Measurements from ENCODE around the gene LRRC74A. TPM values are rescaled to one million over a fixed set of nuclear protein-coding genes. Genes with fewer than 3 reads are reported as not detected.
A peak's percentile ranks its signal among the peaks of the same experiment; 100 is the strongest.

The LRRC74A gene
- total and polyA plus RNA-seq, 10 of the 15 experiments (the other 5 are each of a cell fraction or from before 2014, with no cell fraction given): not detected

DNA sequence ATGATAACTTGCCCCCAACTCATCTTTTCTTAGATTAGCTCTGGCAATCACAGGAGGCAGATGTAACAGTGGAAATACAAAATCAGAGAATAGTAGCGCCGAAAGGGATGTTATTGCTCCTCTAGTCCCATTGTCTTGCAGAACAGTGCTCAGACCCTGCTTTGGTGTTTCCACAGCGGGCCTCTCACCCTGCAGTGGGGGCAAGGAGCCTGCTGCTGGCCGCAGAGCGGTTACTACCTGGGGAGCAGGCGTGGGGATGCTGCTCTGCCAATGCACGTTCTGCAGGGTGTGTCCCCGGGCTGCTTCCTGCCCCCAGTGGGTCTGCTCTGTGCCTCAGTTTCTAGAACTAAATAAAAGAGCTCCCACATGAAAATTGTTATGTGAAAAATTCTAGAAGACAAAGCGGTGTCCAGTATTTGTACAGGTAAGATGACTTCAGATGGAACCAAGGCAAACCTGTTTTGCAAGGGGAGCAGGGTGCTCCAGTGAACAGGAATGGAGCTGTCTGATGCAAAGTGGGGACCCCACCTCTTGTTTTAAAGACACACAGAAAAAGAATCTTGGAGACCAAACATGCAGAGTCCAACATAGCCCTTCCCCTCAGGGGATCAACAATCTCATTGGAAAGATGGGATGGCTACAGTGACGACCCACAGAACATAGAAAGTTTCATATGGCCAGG lies 35.5 kb downstream of the LRRC74A start:
- H4K20me1 ChIP-seq (ENCODE audit: control insufficient read depth, insufficient read depth): no peaks in the 10 kb centered on the region
- no peak overlapping the region for H3K4me2 ChIP-seq (ENCODE audit: control insufficient read depth, insufficient read depth)
- no TSS peak for BruUV-seq (replicated peaks)
- intact Hi-C loops (cut with micrococcal nuclease; ENCODE audit: unreplicated experiment): no loop called here
- no peaks in the 10 kb centered on the region for H3K79me2 ChIP-seq (ENCODE audit: control insufficient read depth, insufficient read depth, low read length)
- H3K4me1 ChIP-seq (ENCODE audit: control insufficient read depth, insufficient read depth, low read length): peaks cover 16% of the 10 kb centered on the region
- SMC1A ChIA-PET (ENCODE audit: uncharacterized antibody, unreplicated experiment): no interaction called here
- WGBS (ENCODE audit: insufficient coverage, insufficient replicate concordance, low lambda C conversion rate, missing lambda C conversion rate): 66% methylated on average over 10 of the region's 10 CpGs
- no peak overlapping the region for H3K9ac ChIP-seq (ENCODE audit: control insufficient read depth, insufficient read depth, low read length)
- no peak overlapping the region for H3K27ac ChIP-seq (ENCODE audit: control insufficient read depth, insufficient read depth)
- H3K9me3 ChIP-seq (replicated peaks; ENCODE audit: control insufficient read depth, insufficient read depth, low read length): no peaks in the 10 kb centered on the region
- no peak for FAIRE-seq
- no peaks in the 10 kb centered on the region for H3K27me3 ChIP-seq (replicated peaks in 1 of 2; ENCODE audit: control insufficient read depth in 2 of 2, insufficient read depth in 2 of 2, low read length in 1 of 2)
- TF ChIP-seq NFYB (IDR thresholded peaks at IDR 0.05; ENCODE audit: insufficient read depth, low read depth, low read length) (no peak), SRF (IDR thresholded peaks at IDR 0.05; ENCODE audit: low read depth in 2 of 2, low read length in 2 of 2) (no peak), ASH2L (IDR thresholded peaks at IDR 0.05; ENCODE audit: borderline replicate concordance, low read depth) (no peak)
- POLR2A ChIA-PET: interaction anchor here (1.2 kb wide), 1 partner anchor 209 kb away, joined by 4 read pairs; no protein-coding TSS in a partner anchor
- no peak for ATAC-seq
- CTCF ChIA-PET: interaction anchor here (0.6 kb wide), 1 partner anchor 638 kb away, joined by 3 read pairs; no protein-coding TSS in a partner anchor
- in situ Hi-C loops (cut with MboI): no loop called here
- no peak overlapping the region for H2AFZ ChIP-seq (ENCODE audit: control insufficient read depth, low read depth, low read length)
- no peak for DNase-seq (ENCODE audit: low read depth, low spot score)
- no peak overlapping the region for H3K4me3 ChIP-seq
- RAD21 ChIA-PET (ENCODE audit: unreplicated experiment): no interaction called here
- H3K36me3 ChIP-seq (ENCODE audit: control insufficient read depth in 2 of 2, insufficient read depth in 2 of 2, low read length in 1 of 2): no peaks in the 10 kb centered on the region

- ChIA-PET RAD21 (ENCODE audit: unreplicated experiment) (no interaction called here), SMC1A (ENCODE audit: uncharacterized antibody, unreplicated experiment) (interaction anchor here (1.3 to 2.0 kb wide), 3 partner anchors 50 to 201 kb away, joined by 3 to 6 read pairs (median 3); partner anchors contain the start of gene ANGEL1), CTCF (interaction anchor here (0.6 to 2.1 kb wide), 5 partner anchors 10 to 637 kb away, joined by 3 to 12 read pairs (median 5); partner anchors contain the start of gene ANGEL1), POLR2A (no interaction called here)
- in situ Hi-C loops (cut with MboI): no loop called here
- no peak; the same call in 2 of the 3 replicates for ATAC-seq
- H3K27ac ChIP-seq (ENCODE audit: control insufficient read depth, insufficient read depth): no peak overlapping the region
- no TSS peak for BruUV-seq (replicated peaks)
- no peaks in the 10 kb centered on the region for H3K9me3 ChIP-seq (replicated peaks; ENCODE audit: control insufficient read depth, insufficient read depth, low read length)
- H3K9ac ChIP-seq (ENCODE audit: control insufficient read depth, insufficient read depth, low read length): no peak overlapping the region
- H4K20me1 ChIP-seq (ENCODE audit: control insufficient read depth, insufficient read depth): no peaks in the 10 kb centered on the region
- intact Hi-C loops (cut with micrococcal nuclease; ENCODE audit: unreplicated experiment): no loop called here
- H3K36me3 ChIP-seq (ENCODE audit: control insufficient read depth in 2 of 2, insufficient read depth in 2 of 2, low read length in 1 of 2): no peaks in the 10 kb centered on the region
- peaks cover 22% of the 10 kb centered on the region for H3K4me1 ChIP-seq (ENCODE audit: control insufficient read depth, insufficient read depth, low read length)
- H3K4me3 ChIP-seq: no peak overlapping the region
- WGBS (ENCODE audit: insufficient coverage, insufficient replicate concordance, low lambda C conversion rate, missing lambda C conversion rate): 47% methylated on average over 10 of the region's 10 CpGs
- no peak overlapping the region for H3K4me2 ChIP-seq (ENCODE audit: control insufficient read depth, insufficient read depth)
- TF ChIP-seq, protein P1, sequence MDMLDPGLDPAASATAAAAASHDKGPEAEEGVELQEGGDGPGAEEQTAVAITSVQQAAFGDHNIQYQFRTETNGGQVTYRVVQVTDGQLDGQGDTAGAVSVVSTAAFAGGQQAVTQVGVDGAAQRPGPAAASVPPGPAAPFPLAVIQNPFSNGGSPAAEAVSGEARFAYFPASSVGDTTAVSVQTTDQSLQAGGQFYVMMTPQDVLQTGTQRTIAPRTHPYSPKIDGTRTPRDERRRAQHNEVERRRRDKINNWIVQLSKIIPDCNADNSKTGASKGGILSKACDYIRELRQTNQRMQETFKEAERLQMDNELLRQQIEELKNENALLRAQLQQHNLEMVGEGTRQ (IDR thresholded peaks at IDR 0.05; ENCODE audit: borderline replicate concordance, low read depth, low read length): no peak
- TF ChIP-seq RUNX3 (IDR thresholded peaks at IDR 0.05; ENCODE audit: low read length): peak; percentile 55; the same call in 1 of the 2 replicates
- no peak overlapping the region for H2AFZ ChIP-seq (ENCODE audit: control insufficient read depth, low read depth, low read length)
- DNase-seq (ENCODE audit: low read depth, low spot score): no peak
- no peaks in the 10 kb centered on the region for H3K79me2 ChIP-seq (ENCODE audit: control insufficient read depth, insufficient read depth, low read length)
- FAIRE-seq: no peak
- H3K27me3 ChIP-seq (replicated peaks in 1 of 2; ENCODE audit: control insufficient read depth in 2 of 2, insufficient read depth in 2 of 2, low read length in 1 of 2): no peaks in the 10 kb centered on the region
These were observed 36.5 kb downstream of the LRRC74A start for GRCh38 chr14:76862546-76863282.
